GM21619 (cell line): ENCODE measurements around the gene HSPBAP1.
"Not testable (repeated sequence)": the region's sequence is repeated elsewhere in the genome, so short reads cannot be mapped to it uniquely, and the experiment has no call there.

Experiments used
- ATAC-seq: cut with Tn5 transposase; IDR thresholded peaks from one replicate; pipeline ENCODE4 v1.9.1; 2021; ENCODE audit not compliant: unreplicated experiment

Gene HSPBAP1

GRCh38 chr3:122786066-122786465, 7.6 kb downstream of the HSPBAP1 start:
- ATAC-seq, result no peak

DNA sequence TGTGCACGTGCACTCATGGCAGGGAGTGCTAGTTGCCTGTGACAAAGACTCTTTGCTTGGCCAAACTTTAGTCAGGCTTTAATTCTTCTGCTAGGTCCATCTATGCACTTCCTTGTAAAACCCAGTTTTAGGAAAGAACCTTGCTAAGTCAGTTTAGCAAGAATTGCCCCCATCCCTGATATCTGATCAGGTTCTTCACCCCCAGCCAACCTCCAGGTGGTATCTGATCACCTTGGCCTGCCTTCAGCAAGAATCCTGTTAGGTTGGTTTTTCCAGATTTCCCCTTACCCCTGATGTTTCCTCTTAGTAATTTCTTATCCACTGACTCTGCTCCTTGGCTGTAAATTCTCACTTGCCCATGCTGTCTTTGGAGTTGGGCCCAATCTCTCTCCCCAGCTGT, 8.4 kb downstream of the HSPBAP1 start:
- ATAC-seq, result no peak

GRCh38 chr3:122784436-122784835, 9.2 kb downstream of the HSPBAP1 start:
- ATAC-seq, result no peak

DNA sequence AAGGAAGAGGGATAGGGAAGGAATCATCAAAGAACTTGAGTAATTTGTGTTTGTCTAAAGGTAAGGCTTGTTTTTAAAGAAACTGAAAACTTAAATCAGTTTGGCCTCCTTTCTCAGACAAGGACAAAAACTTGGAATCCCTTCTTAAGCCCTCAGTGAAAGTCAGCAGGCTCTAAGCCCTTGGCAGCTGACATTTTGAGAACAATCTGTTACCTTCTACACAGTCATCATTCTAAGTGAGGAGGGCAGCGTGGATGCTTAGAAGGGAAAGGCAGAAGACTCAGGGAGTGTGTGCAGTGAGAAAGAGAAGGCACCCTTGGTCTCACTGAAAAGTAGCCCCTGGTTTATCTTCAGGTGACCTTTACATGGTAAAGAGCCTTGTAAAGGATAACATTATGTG, 10.8 kb downstream of the HSPBAP1 start:
- no peak for ATAC-seq

DNA sequence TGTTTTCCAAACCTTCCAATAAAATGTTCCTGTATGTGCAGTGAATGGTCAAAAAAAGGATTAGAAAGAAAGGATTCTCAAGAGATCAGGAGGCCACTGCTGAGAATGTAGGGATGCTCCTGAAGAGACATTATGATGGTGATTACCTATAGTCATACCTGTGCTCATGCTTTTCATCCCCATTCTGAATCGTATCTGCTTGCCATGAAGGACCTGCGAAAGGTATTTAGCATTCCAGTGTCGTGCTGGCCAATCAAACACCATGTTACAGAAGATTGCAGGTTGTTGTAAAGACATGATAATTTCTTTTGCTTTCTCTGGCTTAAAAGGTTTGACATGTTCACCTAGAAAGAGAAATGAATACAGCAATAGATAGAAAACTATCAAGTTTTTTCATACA, 16.1 kb downstream of the HSPBAP1 start:
- ATAC-seq, result no peak

- ATAC-seq, result no peak
Observed at GRCh38 chr3:122776675-122777468, 16.8 kb downstream of the HSPBAP1 start.

GRCh38 chr3:122774564-122774963, 19.1 kb downstream of the HSPBAP1 start:
- no peak for ATAC-seq

- ATAC-seq, result peak; percentile 49
Observed at GRCh38 chr3:122773944-122774509, 19.6 kb downstream of the HSPBAP1 start.

DNA sequence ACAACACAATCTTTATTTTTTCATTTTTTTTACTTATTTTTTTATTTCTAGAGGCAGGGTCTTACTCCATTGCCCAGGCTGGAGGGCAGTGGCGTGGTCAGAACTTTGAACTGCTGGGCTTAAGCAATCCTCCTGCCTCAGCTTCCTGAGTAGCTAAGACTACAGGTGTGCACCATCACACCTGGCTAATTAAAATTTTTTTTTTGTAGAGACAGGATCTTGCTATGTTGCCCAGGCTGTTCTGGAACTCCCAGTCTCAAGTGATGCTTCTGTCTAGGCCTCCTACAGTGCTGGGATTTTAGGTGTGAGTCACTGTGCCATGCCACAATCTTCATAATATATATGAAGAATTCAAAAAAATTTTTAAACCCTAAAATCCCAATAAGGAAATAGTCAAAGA, 20.8 kb downstream of the HSPBAP1 start:
- ATAC-seq, result no peak

GRCh38 chr3:122770521-122771202, 23.0 kb downstream of the HSPBAP1 start:
- ATAC-seq, result no peak

DNA sequence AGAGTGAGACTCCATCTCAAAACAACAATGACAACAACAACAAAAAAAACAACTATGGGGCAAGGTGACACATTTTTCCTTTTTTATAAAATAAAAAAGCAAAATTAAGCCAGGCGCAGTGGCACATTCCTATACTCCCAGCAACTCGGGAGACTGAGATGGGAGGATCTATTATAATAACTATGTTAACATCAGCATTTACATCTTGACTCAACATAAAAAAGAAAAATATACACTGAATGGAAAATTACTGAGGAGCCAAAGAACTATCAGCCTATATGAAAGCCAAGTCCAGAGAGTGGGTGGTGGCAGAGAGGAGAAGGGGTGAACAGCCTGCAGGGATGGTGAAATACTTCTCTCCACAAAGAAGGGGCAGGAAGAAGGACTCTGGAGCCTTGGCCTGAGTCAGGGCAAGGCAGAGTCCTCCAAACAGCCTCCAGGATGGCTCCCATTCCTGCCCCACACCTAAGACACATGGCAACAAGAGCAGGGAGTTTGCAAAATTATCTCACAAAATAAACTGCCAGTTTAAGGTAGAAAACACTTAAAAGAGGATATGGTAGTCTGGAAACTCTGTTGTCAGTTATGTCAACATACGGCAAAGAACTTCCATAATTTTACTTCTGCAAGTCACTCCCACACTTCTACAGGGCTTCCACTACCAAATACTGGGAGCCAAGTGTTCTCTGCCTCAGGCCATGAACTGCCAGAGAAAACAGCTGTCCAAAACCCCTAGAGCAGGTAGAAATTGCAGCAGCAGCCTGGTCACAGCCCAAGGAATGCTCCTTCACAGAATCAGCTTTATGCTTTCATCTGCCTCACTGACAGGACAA, 25.9 kb downstream of the HSPBAP1 start:
- ATAC-seq, result no peak

DNA sequence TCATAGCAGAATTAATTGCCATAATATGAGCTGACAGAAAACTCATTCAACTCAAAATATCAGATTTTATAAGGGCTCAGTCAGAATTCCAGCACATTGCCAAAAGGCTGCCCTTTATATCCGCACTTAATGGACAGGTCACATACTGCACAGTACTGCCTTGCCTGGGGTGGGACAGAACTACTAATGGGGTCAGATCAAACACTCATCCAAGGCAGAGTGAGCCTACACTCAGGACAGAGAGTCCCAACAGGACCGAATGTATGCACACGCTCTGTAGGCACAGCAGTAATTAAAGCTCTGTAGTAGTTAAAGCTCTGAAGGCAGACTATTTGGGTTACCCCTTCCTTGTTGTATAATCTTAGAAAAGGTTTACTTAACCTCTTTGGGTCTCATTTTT, 27.2 kb downstream of the HSPBAP1 start:
- ATAC-seq, result no peak

- no peak for ATAC-seq
Observed at GRCh38 chr3:122760453-122761271, 33.0 kb downstream of the HSPBAP1 start.

GRCh38 chr3:122758877-122759560, 34.6 kb downstream of the HSPBAP1 start:
- no peak for ATAC-seq

GRCh38 chr3:122755491-122755890, 38.1 kb downstream of the HSPBAP1 start:
- no peak for ATAC-seq

- ATAC-seq, result peak; percentile 58
Observed at GRCh38 chr3:122754929-122755328, 38.7 kb downstream of the HSPBAP1 start.

DNA sequence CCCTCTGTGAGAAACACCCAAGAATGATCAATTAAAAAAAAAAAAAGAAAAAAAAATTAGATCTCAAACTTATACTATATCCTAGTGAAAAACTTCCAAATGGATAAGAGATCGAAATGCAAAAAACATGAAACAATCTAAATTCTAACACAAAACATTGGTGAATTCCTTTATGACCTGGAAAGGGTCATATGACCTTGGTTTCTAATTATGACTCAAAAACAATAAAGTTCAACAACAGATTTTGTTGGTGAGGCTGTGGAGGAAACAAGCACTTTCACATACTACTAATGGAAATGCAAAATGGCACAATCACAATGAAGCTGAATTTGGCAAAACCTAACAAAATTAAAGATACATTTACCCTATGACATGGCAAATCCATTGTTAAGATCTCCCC, 45.3 kb downstream of the HSPBAP1 start:
- no peak for ATAC-seq

- ATAC-seq, result not testable (repeated sequence)
Observed at GRCh38 chr3:122747295-122747694, 46.3 kb downstream of the HSPBAP1 start.

DNA sequence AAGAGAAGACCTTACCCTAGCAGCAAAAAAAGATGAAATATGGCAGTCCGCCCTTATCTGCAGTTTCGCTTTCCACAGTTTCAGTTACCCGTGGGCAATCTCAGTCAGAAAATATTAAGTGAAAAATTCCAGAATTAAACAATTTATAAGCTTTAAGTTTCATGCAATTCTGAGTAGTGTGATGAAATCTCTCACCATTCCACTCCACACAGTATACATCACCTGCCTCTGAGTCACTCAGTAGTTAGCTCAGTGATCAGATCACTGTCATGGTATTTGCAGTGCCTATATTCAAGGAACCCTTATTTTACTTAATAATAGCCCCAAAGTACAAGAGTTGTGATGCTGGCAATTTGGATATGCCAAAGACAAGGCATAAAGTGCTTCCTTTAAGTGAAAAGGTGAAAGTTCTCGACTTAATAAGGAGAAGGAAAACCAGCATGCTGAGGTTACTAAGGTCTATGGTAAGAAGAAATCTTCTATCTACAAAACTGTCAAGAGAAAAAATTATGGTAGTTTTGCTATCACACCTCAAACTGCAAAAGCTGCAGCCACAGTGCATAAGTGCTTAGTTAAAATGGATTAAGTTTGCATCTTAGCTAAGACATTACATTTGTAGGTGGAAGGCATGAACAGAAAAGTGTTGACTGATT, 48.1 kb downstream of the HSPBAP1 start:
- ATAC-seq, result no peak
